Endodermal cell (in vitro differentiated cells): ENCODE data around the gene NHP2. TPM values are rescaled to one million over a fixed set of nuclear protein-coding genes. Genes with fewer than 3 reads are reported as not detected.

Experiments used
- DNase-seq: peaks from one replicate; pipeline ENCODE4 v3.0.0-alpha.2; 2017
- H3K27ac ChIP-seq: 2 replicates; pipeline ENCODE4 v1.5.1; 2013; ENCODE audit warnings: mild to moderate bottlenecking, low read depth, low read length, moderate library complexity
- H3K27me3 ChIP-seq: 2 replicates; pipeline ENCODE4 v1.6.1; 2013; ENCODE audit warnings: mild to moderate bottlenecking, low read length, moderate library complexity; ENCODE audit not compliant: insufficient read depth, control insufficient read depth, poor library complexity, severe bottlenecking
- H3K36me3 ChIP-seq: 2 replicates; pipeline ENCODE4 v1.7.0; 2013; ENCODE audit warnings: mild to moderate bottlenecking, low read length, moderate library complexity; ENCODE audit not compliant: control insufficient read depth, insufficient read depth
- H3K4me1 ChIP-seq: one replicate; pipeline ENCODE4 v1.7.0; 2013; ENCODE audit warnings: low read length; ENCODE audit not compliant: control insufficient read depth, insufficient read depth
- H3K4me3 ChIP-seq: 2 replicates; pipeline ENCODE4 v1.5.1; 2013; ENCODE audit warnings: mild to moderate bottlenecking, low read length, moderate library complexity
- H3K9ac ChIP-seq: 2 replicates; pipeline ENCODE4 v1.6.1; 2013; ENCODE audit warnings: mild to moderate bottlenecking, low read length, moderate library complexity; ENCODE audit not compliant: poor library complexity, severe bottlenecking; ENCODE audit errors: extremely low read depth
- H3K9me3 ChIP-seq: 2 replicates; pipeline ENCODE4 v1.6.1; 2013; ENCODE audit warnings: mild to moderate bottlenecking, low read length, moderate library complexity; ENCODE audit not compliant: control insufficient read depth
- H3K27ac Mint-ChIP-seq: 2 replicates; pipeline ENCODE4 v1.8.0; 2020; ENCODE audit warnings: mixed read lengths
- H3K27me3 Mint-ChIP-seq: 2 replicates; pipeline ENCODE4 v1.8.0; 2021; ENCODE audit warnings: mild to moderate bottlenecking, mixed read lengths; ENCODE audit not compliant: insufficient read depth
- H3K36me3 Mint-ChIP-seq: 2 replicates; pipeline ENCODE4 v1.8.0; 2020; ENCODE audit warnings: low read depth, mixed read lengths
- H3K4me1 Mint-ChIP-seq: 2 replicates; pipeline ENCODE4 v1.8.0; 2020; ENCODE audit warnings: mixed read lengths
- H3K4me3 Mint-ChIP-seq: 2 replicates; pipeline ENCODE4 v1.8.0; 2020; ENCODE audit warnings: mild to moderate bottlenecking, moderate library complexity, mixed read lengths
- H3K9me3 Mint-ChIP-seq: 2 replicates; pipeline ENCODE4 v1.8.0; 2020; ENCODE audit warnings: mild to moderate bottlenecking, mixed read lengths
- WGBS, 2 experiments: methylation state at CpG; one replicate each; pipeline versions ENCODE4 v1.1.5 to v1.1.7; 2013; ENCODE audit warnings: missing lambda C conversion rate in 2 of 2, mixed read lengths in 1 of 2; ENCODE audit not compliant: insufficient coverage in 1 of 2, insufficient read length in 1 of 2; 5-methylcytosine and 5-hydroxymethylcytosine counted together
- total RNA-seq, 2 donors: library from RNA; stranded (reverse); fragmentation: NEBNext Ultra II Directional in 1 of 2; extraction: Animal tissue kit (Norgen Biotek cat#: 25700) in 1 of 2; gene quantifications; 2 replicates in 1 of 2; 3 replicates in 1 of 2; pipeline ENCODE4 v1.2.1, GENCODE V29; 2021
- TF ChIP-seq, protein P1 (sequence below): fragments of 200-600 bp; sonication (generic); conservative IDR thresholded peaks from 2 replicates; pipeline ENCODE4 v1.5.0; 2021; ENCODE audit warnings: antibody characterized with exemption, mild to moderate bottlenecking

Gene NHP2
- total RNA-seq, 2 donors from 2014 or later = 174 to 176 TPM

GRCh38 chr5:178116143-178116885 is 37.4 kb downstream of the NHP2 start:
- Mint-ChIP-seq H3K27ac (peak overlapping the region; percentile 95), H3K4me3 (peak overlapping the region; percentile 92), H3K9me3 (peaks cover 4% of the 10 kb centered on the region), H3K27me3 (peaks cover 12% of the 10 kb centered on the region), H3K4me1 (peaks cover 22% of the 10 kb centered on the region), H3K36me3 (no peaks in the 10 kb centered on the region)
- Histone ChIP-seq H3K9me3 (no peaks in the 10 kb centered on the region), H3K4me1 (peaks cover 13% of the 10 kb centered on the region), H3K27ac (peak overlapping the region; percentile 94), H3K4me3 (peak overlapping the region; percentile 88), H3K27me3 (no peaks in the 10 kb centered on the region), H3K36me3 (peaks cover 6% of the 10 kb centered on the region), H3K9ac (peak overlapping the region; percentile 80)
- DNase-seq = peak; percentile 82
- TF ChIP-seq, protein P1, sequence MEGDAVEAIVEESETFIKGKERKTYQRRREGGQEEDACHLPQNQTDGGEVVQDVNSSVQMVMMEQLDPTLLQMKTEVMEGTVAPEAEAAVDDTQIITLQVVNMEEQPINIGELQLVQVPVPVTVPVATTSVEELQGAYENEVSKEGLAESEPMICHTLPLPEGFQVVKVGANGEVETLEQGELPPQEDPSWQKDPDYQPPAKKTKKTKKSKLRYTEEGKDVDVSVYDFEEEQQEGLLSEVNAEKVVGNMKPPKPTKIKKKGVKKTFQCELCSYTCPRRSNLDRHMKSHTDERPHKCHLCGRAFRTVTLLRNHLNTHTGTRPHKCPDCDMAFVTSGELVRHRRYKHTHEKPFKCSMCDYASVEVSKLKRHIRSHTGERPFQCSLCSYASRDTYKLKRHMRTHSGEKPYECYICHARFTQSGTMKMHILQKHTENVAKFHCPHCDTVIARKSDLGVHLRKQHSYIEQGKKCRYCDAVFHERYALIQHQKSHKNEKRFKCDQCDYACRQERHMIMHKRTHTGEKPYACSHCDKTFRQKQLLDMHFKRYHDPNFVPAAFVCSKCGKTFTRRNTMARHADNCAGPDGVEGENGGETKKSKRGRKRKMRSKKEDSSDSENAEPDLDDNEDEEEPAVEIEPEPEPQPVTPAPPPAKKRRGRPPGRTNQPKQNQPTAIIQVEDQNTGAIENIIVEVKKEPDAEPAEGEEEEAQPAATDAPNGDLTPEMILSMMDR = no peak
- WGBS, 2 experiments = 46 to 64% methylated on average over 8 to 22 of the region's 22 CpGs

GRCh38 chr5:178115814-178116142 is 37.9 kb downstream of the NHP2 start:
- H3K9me3 Mint-ChIP-seq = peaks cover 4% of the 10 kb centered on the region
- DNase-seq = no peak
- TF ChIP-seq, protein P1 = no peak
- H3K27ac Mint-ChIP-seq = peak overlapping the region; percentile 95
- peaks cover 12% of the 10 kb centered on the region for H3K27me3 Mint-ChIP-seq
- Histone ChIP-seq H3K27me3 (no peaks in the 10 kb centered on the region), H3K4me1 (peaks cover 13% of the 10 kb centered on the region), H3K4me3 (peak overlapping the region; percentile 88), H3K9me3 (no peaks in the 10 kb centered on the region), H3K9ac (peak overlapping the region; percentile 80), H3K27ac (peak overlapping the region; percentile 94), H3K36me3 (peaks cover 3% of the 10 kb centered on the region)
- peaks cover 22% of the 10 kb centered on the region for H3K4me1 Mint-ChIP-seq
- WGBS, 2 experiments = 4 to 15% methylated on average over 5 to 7 of the region's 7 CpGs
- H3K4me3 Mint-ChIP-seq = peak overlapping the region; percentile 92
- H3K36me3 Mint-ChIP-seq = no peaks in the 10 kb centered on the region

- Histone ChIP-seq H3K4me3 (peak overlapping the region; percentile 88), H3K4me1 (peaks cover 13% of the 10 kb centered on the region), H3K9ac (peak overlapping the region; percentile 80), H3K9me3 (no peaks in the 10 kb centered on the region), H3K36me3 (no peaks in the 10 kb centered on the region), H3K27me3 (no peaks in the 10 kb centered on the region), H3K27ac (peak overlapping the region; percentile 94)
- peaks cover 16% of the 10 kb centered on the region for H3K27me3 Mint-ChIP-seq
- TF ChIP-seq, protein P1 = no peak
- 7 to 20% methylated on average over 2 to 12 of the region's 12 CpGs for WGBS, 2 experiments
- H3K4me1 Mint-ChIP-seq = peaks cover 22% of the 10 kb centered on the region
- H3K4me3 Mint-ChIP-seq = peak overlapping the region; percentile 92
- peak overlapping the region; percentile 95 for H3K27ac Mint-ChIP-seq
- DNase-seq = peak; percentile 94
- peaks cover 4% of the 10 kb centered on the region for H3K9me3 Mint-ChIP-seq
- H3K36me3 Mint-ChIP-seq = no peaks in the 10 kb centered on the region
Measured at GRCh38 chr5:178115136-178115813, 38.4 kb downstream of the NHP2 start.
